IMR-90 (cell line): ENCODE data around the gene WDR54. TPM values are rescaled to one million over a fixed set of nuclear protein-coding genes. Genes with fewer than 3 reads are reported as not detected.
"Not testable (repeated sequence)": the region's sequence is repeated elsewhere in the genome, so short reads cannot be mapped to it uniquely, and the experiment has no call there.

Experiments used
- ATAC-seq: fragments of 200-7000 bp; cut with Tn5 transposase; 2 replicates; pipeline ENCODE4 v1.9.1; 2020; ENCODE audit warnings: low read depth, mild to moderate bottlenecking, moderate library complexity
- BruUV-seq: library from RNA; stranded (reverse); fragments of 400-500 nt; replicated peaks from 2 replicates; lab custom pipeline; 2021; lab: Mats Ljungman, UMichigan
- CTCF ChIA-PET: fragments of 300-600 bp; formaldehyde crosslinking; extraction: SDS; loops from one replicate; lab custom pipeline; 2021; ENCODE audit warnings: antibody characterized with exemption; lab: Yijun Ruan, JAX
- POLR2A ChIA-PET: fragments of 300-600 bp; sonication (Branson Sonifier 250); formaldehyde crosslinking; loops from one replicate; lab custom pipeline; 2022; ENCODE audit warnings: antibody characterized with exemption; ENCODE audit not compliant: unreplicated experiment; lab: Charles Lee
- DNase-seq: peaks from one replicate; pipeline ENCODE4 v3.0.0; 2013
- H2AFZ ChIP-seq: replicated peaks from 2 replicates; pipeline ENCODE3; 2013; ENCODE audit warnings: low read length, mild to moderate bottlenecking; ENCODE audit not compliant: poor library complexity
- H2AK5ac ChIP-seq: 2 replicates; pipeline ENCODE4 v1.6.1; 2013; ENCODE audit warnings: low read depth, low read length, inconsistent platforms
- H2AK9ac ChIP-seq: replicated peaks from 2 replicates; pipeline ENCODE3; 2013; ENCODE audit warnings: mild to moderate bottlenecking, low read depth, low read length, moderate library complexity; ENCODE audit not compliant: poor library complexity
- H2BK120ac ChIP-seq: 2 replicates; pipeline ENCODE4 v1.6.1; 2013; ENCODE audit warnings: low read depth, low read length, inconsistent platforms
- H2BK15ac ChIP-seq: 3 replicates; pipeline ENCODE4 v1.6.1; 2013; ENCODE audit warnings: low read depth, low read length, inconsistent platforms
- H2BK20ac ChIP-seq: 2 replicates; pipeline ENCODE4 v1.6.1; 2013; ENCODE audit warnings: low read depth, mild to moderate bottlenecking, inconsistent platforms, low read length, moderate library complexity
- H2BK5ac ChIP-seq: 2 replicates; pipeline ENCODE4 v1.6.1; 2013; ENCODE audit warnings: mild to moderate bottlenecking, low read depth, low read length, inconsistent platforms; ENCODE audit not compliant: poor library complexity, severe bottlenecking
- H3K14ac ChIP-seq: replicated peaks from 2 replicates; pipeline ENCODE4 v1.6.1; 2013; ENCODE audit warnings: low read depth, low read length, inconsistent platforms
- H3K18ac ChIP-seq: 2 replicates; pipeline ENCODE4 v1.6.1; 2013; ENCODE audit warnings: low read depth, low read length, control low read depth
- H3K23ac ChIP-seq: 2 replicates; pipeline ENCODE4 v1.6.1; 2013; ENCODE audit warnings: low read depth, low read length, inconsistent platforms
- H3K27ac ChIP-seq: 2 replicates; pipeline ENCODE4 v1.5.1; 2013; ENCODE audit warnings: mild to moderate bottlenecking, control low read depth, low read length; ENCODE audit not compliant: insufficient read depth
- H3K27me3 ChIP-seq: 2 replicates; pipeline ENCODE4 v1.6.1; 2013; ENCODE audit warnings: low read length; ENCODE audit not compliant: control insufficient read depth, insufficient read depth
- H3K36me3 ChIP-seq: 2 replicates; pipeline ENCODE4 v1.6.1; 2013; ENCODE audit warnings: low read length, mixed read lengths; ENCODE audit not compliant: control insufficient read depth, insufficient read depth
- H3K4ac ChIP-seq: 2 replicates; pipeline ENCODE4 v1.6.1; 2013; ENCODE audit warnings: low read depth, low read length, inconsistent platforms
- H3K4me1 ChIP-seq: 2 replicates; pipeline ENCODE4 v1.6.1; 2013; ENCODE audit warnings: low read length, mixed read lengths; ENCODE audit not compliant: control insufficient read depth, insufficient read depth
- H3K4me2 ChIP-seq: 2 replicates; pipeline ENCODE4 v1.6.1; 2013; ENCODE audit warnings: low read depth, mild to moderate bottlenecking, control low read depth, low read length, moderate library complexity
- H3K4me3 ChIP-seq: 2 replicates; pipeline ENCODE4 v1.5.1; 2013; ENCODE audit warnings: low read depth, mild to moderate bottlenecking, control low read depth, low read length, moderate library complexity; ENCODE audit not compliant: insufficient read depth
- H3K56ac ChIP-seq: 2 replicates; pipeline ENCODE4 v1.6.1; 2013; ENCODE audit warnings: low read length, inconsistent platforms; ENCODE audit not compliant: insufficient read depth; ENCODE audit errors: extremely low read depth
- H3K79me1 ChIP-seq, 2 experiments: 2 replicates each; pipeline ENCODE4 v1.6.1; 2013; ENCODE audit warnings: low read length in 2 of 2, inconsistent platforms in 1 of 2, low read depth in 1 of 2
- H3K9ac ChIP-seq: 2 replicates; pipeline ENCODE4 v1.6.1; 2013; ENCODE audit warnings: low read depth, low read length, control low read depth
- H3K9me1 ChIP-seq: 2 replicates; pipeline ENCODE4 v1.6.1; 2013; ENCODE audit warnings: low read length, inconsistent platforms; ENCODE audit not compliant: insufficient read depth
- H3K9me3 ChIP-seq: 2 replicates; pipeline ENCODE4 v1.6.1; 2013; ENCODE audit warnings: low read length; ENCODE audit not compliant: control insufficient read depth, insufficient read depth
- H4K20me1 ChIP-seq: 2 replicates; pipeline ENCODE4 v1.6.1; 2013; ENCODE audit warnings: low read length, inconsistent platforms; ENCODE audit not compliant: insufficient read depth
- H4K5ac ChIP-seq: 2 replicates; pipeline ENCODE4 v1.6.1; 2013; ENCODE audit warnings: mild to moderate bottlenecking, low read depth, low read length, control low read depth
- H4K8ac ChIP-seq, 2 experiments: 2 replicates each; pipeline ENCODE4 v1.6.1; 2013; ENCODE audit warnings: low read depth in 2 of 2, low read length in 2 of 2, control low read depth in 1 of 2, inconsistent platforms in 1 of 2
- H4K91ac ChIP-seq: 2 replicates; pipeline ENCODE4 v1.6.1; 2013; ENCODE audit warnings: low read depth, low read length, inconsistent platforms; ENCODE audit not compliant: insufficient read depth
- MXI1 ChIP-seq: IDR thresholded peaks from 2 replicates; pipeline ENCODE4 v1.6.1; 2012; ENCODE audit warnings: low read depth, mild to moderate bottlenecking, low read length, moderate library complexity, borderline replicate concordance
- RAD21 ChIP-seq: IDR thresholded peaks from 2 replicates; pipeline ENCODE4 v1.6.1; 2012; ENCODE audit warnings: low read length, improper control_type of control experiment
- WGBS, 2 experiments: methylation state at CpG; one replicate each; pipeline versions ENCODE4 v1.1.5 to v1.1.7; 2013; ENCODE audit warnings: missing lambda C conversion rate in 2 of 2; ENCODE audit not compliant: insufficient read length in 1 of 2; ENCODE audit errors: extremely low coverage in 2 of 2; 5-methylcytosine and 5-hydroxymethylcytosine counted together
- dilution Hi-C: fragments of 300-500 bp; cut with HindIII; formaldehyde crosslinking; loops from one replicate; pipeline ENCODE4 v1.14.3; 2018; ENCODE audit warnings: low sequenced_read_pairs; ENCODE audit not compliant: unreplicated experiment
- in situ Hi-C: fragments of 300-500 bp; cut with MboI; formaldehyde crosslinking; loops from 3 replicates; pipeline ENCODE4 v1.14.3; 2019; ENCODE audit warnings: low sequenced_read_pairs, inconsistent platforms, mixed read lengths
- intact Hi-C: fragments of 100-400 bp; cut with micrococcal nuclease; formaldehyde crosslinking; loops from 2 replicates; pipeline ENCODE4 v1.10.0; 2022
- polyA plus RNA-seq, 3 experiments: library from polyadenylated mRNA; depleted of rRNA; stranded (reverse); fragments of >200 nt; gene quantifications; 2 replicates each; pipeline ENCODE4 v1.2.3, GENCODE V29; 2012; ENCODE audit warnings: low replicate concordance in 1 of 3
- total RNA-seq: library from RNA; depleted of rRNA; stranded (reverse); fragments of >200 nt; gene quantifications from 2 replicates; pipeline ENCODE4 v1.2.3, GENCODE V29; 2012

Gene WDR54
- total and polyA plus RNA-seq, 2 of the 4 experiments (the other 2 are of a cell fraction): 47.9 to 57.2 TPM

DNA sequence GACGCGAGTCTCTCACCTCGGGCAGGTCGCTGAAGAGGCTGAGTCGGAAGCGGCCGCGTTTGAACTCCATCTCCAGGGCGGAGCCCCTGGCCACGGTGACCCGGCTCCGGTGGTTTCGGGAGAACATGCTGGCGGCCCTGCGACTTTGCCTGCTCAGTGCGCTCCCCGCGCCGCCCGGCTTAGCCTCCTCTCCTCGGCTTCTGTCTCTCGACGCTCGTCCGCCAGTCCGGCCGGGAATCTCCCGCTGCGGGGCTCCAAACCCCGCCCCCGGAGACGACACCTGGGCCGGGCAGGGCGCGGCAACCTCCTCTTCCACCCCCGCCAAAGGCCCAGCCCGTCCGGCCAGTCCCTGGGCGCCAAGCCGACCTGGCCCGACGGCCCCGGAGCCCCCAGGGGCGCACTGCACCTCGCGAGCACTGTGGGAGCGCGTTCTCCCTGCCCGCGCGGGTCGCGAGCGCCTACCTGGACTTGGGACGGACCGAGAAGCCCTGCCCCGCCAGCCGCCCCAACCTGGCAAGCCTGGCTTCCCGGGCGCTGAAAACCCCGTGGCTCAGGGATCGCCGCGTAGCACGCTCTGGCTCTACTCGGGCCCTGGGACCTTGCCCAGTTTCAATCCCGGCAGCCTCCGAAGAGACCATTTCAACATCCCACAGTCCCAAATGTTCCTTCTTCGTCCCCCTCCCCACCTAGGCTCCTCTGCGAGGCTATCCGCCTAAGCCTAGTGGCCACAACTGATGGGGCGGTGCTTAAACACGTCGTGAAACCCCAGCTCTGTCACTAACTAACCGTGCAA is 20.4 kb downstream of the WDR54 start, which contains the start of gene RTKN (continued):
- TF ChIP-seq MXI1 (no peak), RAD21 (no peak)

DNA sequence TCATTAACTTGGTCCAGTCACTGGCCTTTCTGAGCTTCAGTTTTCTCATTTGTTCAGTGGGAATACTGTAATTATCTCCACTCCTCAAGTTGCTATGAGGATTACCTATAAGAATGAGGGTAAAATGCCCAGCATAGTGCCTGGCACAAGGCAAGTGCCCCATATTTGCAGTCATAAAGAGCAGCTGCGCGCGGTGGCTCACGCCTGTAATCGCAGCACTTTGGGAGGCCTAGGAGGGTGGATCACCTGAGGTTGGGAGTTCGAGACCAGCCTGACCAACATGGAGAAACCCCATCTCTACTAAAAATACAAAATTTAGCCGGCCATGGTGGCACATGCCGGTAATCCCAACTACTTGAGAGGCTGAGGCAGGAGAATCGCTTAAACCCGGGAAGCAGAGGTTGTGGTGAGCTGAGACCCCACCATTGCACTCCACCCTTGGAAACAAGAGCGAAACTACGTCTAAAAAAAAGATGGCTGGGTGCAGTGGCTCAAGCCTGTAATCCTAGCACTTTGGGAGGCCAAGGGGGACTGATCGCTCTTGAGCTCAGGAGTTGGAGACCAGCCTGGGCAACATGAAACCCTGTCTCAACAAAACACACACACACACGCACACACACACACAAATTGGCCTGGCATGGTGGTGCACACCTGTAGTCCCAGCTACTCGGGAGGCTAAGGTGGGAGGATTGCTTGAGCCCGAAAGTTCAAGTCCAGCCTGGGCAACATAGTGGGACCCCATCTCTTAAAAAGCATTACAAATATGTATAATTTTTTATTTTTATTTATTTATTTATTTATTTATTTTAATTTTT is 21.2 kb downstream of the WDR54 start:
- H2AK5ac ChIP-seq, H4K91ac ChIP-seq, H3K9ac ChIP-seq, DNase-seq, CTCF ChIA-PET, H4K8ac ChIP-seq, H3K27me3 ChIP-seq, BruUV-seq, H3K18ac ChIP-seq, POLR2A ChIA-PET, H4K5ac ChIP-seq, H2AK9ac ChIP-seq, H3K4ac ChIP-seq, H3K9me3 ChIP-seq, ATAC-seq, in situ Hi-C loops, H2BK5ac ChIP-seq, H3K27ac ChIP-seq, H3K14ac ChIP-seq, H3K36me3 ChIP-seq, H2BK20ac ChIP-seq, H2AFZ ChIP-seq, H3K4me2 ChIP-seq, H3K23ac ChIP-seq, H3K56ac ChIP-seq, dilution Hi-C loops, H4K20me1 ChIP-seq, H2BK15ac ChIP-seq, H3K4me3 ChIP-seq, H2BK120ac ChIP-seq, intact Hi-C loops: not testable (repeated sequence)
- peaks cover 17% of the 10 kb centered on the region for H3K4me1 ChIP-seq
- peaks cover 16 to 25% of the 10 kb centered on the region in 2 experiments for H3K79me1 ChIP-seq
- WGBS, 2 experiments: 100% methylated on average over 1 of the region's 16 CpGs; no CpG with 5 or more reads in 1 of the 2 experiments
- peaks cover 21% of the 10 kb centered on the region for H3K9me1 ChIP-seq
